GM23248 (cell line): ENCODE measurements around the gene MYBPC3. TPM values are rescaled to one million over a fixed set of nuclear protein-coding genes. Genes with fewer than 3 reads are reported as not detected.

ENCODE experiments used
- DNase-seq: peaks from one replicate; pipeline ENCODE4 v3.0.0-alpha.2; 2015
- H2AFZ ChIP-seq: fragments of 200-600 bp; sonication (generic); 2 replicates; pipeline ENCODE4 v1.6.1; 2016; ENCODE audit warnings: antibody characterized with exemption
- H3F3A ChIP-seq: fragments of 200-600 bp; sonication (generic); 2 replicates; pipeline ENCODE4 v1.6.1; 2016; ENCODE audit warnings: mild to moderate bottlenecking, antibody characterized with exemption, mixed run types; ENCODE audit not compliant: insufficient read depth
- H3K27ac ChIP-seq: fragments of 200-600 bp; sonication (generic); 2 replicates; pipeline ENCODE4 v1.5.1; 2016; ENCODE audit warnings: mild to moderate bottlenecking
- H3K27me3 ChIP-seq: fragments of 200-600 bp; sonication (generic); replicated peaks from 2 replicates; pipeline ENCODE4 v1.6.1; 2016; ENCODE audit warnings: mild to moderate bottlenecking; ENCODE audit not compliant: insufficient read depth
- H3K36me3 ChIP-seq: fragments of 200-600 bp; sonication (generic); 2 replicates; pipeline ENCODE4 v1.6.1; 2016; ENCODE audit warnings: low read depth, mild to moderate bottlenecking
- H3K4me1 ChIP-seq: fragments of 200-600 bp; sonication (generic); 2 replicates; pipeline ENCODE4 v1.6.1; 2016; ENCODE audit warnings: mild to moderate bottlenecking; ENCODE audit not compliant: insufficient read depth
- H3K4me2 ChIP-seq: fragments of 200-600 bp; sonication (generic); one replicate; pipeline ENCODE4 v1.6.1; 2016; ENCODE audit warnings: mild to moderate bottlenecking; ENCODE audit not compliant: unreplicated experiment
- H3K4me3 ChIP-seq: fragments of 200-600 bp; sonication (generic); 2 replicates; pipeline ENCODE4 v1.5.1; 2016; ENCODE audit warnings: mild to moderate bottlenecking
- H3K79me2 ChIP-seq: fragments of 200-600 bp; sonication (generic); 2 replicates; pipeline ENCODE4 v1.6.1; 2016; ENCODE audit warnings: mild to moderate bottlenecking; ENCODE audit not compliant: insufficient read depth
- H3K9ac ChIP-seq: fragments of 200-600 bp; sonication (generic); 2 replicates; pipeline ENCODE4 v1.6.1; 2016; ENCODE audit warnings: mild to moderate bottlenecking
- H3K9me2 ChIP-seq: fragments of 200-600 bp; sonication (generic); 2 replicates; pipeline ENCODE4 v1.6.1; 2016; ENCODE audit warnings: mixed run types, mild to moderate bottlenecking, moderate library complexity; ENCODE audit not compliant: insufficient read depth
- H3K9me3 ChIP-seq: fragments of 200-600 bp; sonication (generic); one replicate; pipeline ENCODE4 v1.6.1; 2017; ENCODE audit warnings: low read depth
- H4K20me1 ChIP-seq: fragments of 200-600 bp; sonication (generic); 2 replicates; pipeline ENCODE4 v1.6.0; 2016; ENCODE audit not compliant: insufficient read depth
- EZH2 ChIP-seq: fragments of 200-600 bp; sonication (generic); IDR thresholded peaks from 2 replicates; pipeline ENCODE4 v1.6.1; 2018; ENCODE audit warnings: antibody characterized with exemption, mild to moderate bottlenecking; ENCODE audit not compliant: insufficient read depth, poor library complexity, severe bottlenecking
- EZH2phosphoT487 ChIP-seq: fragments of 200-600 bp; sonication (generic); IDR thresholded peaks from 2 replicates; pipeline ENCODE4 v1.6.1; 2018; ENCODE audit warnings: antibody characterized with exemption, moderate library complexity, mild to moderate bottlenecking, low read depth; ENCODE audit not compliant: insufficient read depth
- WGBS, 2 experiments: methylation state at CpG; one replicate each; pipeline ENCODE4 v1.1.6; 2015 to 2017; ENCODE audit warnings: low lambda C conversion rate in 2 of 2, low coverage in 1 of 2; ENCODE audit errors: missing lambda C conversion rate in 2 of 2; 5-methylcytosine and 5-hydroxymethylcytosine counted together
- in situ Hi-C: fragments of 300-500 bp; cut with MboI; formaldehyde crosslinking; loops from 2 replicates; pipeline ENCODE4 v1.15.0; 2020
- polyA plus RNA-seq: library from polyadenylated mRNA; unstranded; fragments of >200 nt; fragmentation: Nextera tagmentation; extraction: Ambion mirVana; gene quantifications from 2 replicates; pipeline ENCODE4 v1.2.1, GENCODE V29; 2016
- total RNA-seq: library from RNA; depleted of rRNA; stranded (reverse); fragments of >200 nt; shearing (Covaris generic); gene quantifications from 2 replicates; pipeline ENCODE4 v1.2.3, GENCODE V29; 2014

The MYBPC3 gene
- total and polyA plus RNA-seq, 2 experiments from 2014 or later: not detected

- H3K27ac ChIP-seq: no peak overlapping the region
- in situ Hi-C loops: no loop called here
- no peak overlapping the region for H2AFZ ChIP-seq
- H3K27me3 ChIP-seq: no peaks in the 10 kb centered on the region
- peaks cover 9% of the 10 kb centered on the region; the same call in 1 of the 2 replicates for H3K79me2 ChIP-seq
- H3K4me1 ChIP-seq: no peaks in the 10 kb centered on the region
- no peak overlapping the region for H3K4me3 ChIP-seq
- peaks cover 4% of the 10 kb centered on the region for H3K9me3 ChIP-seq
- WGBS, 2 experiments: 96 to 98% methylated on average over 1 of the region's 1 CpG
- TF ChIP-seq EZH2 (no peak), EZH2phosphoT487 (no peak)
- H3K9ac ChIP-seq: no peak overlapping the region
- no peaks in the 10 kb centered on the region for H3F3A ChIP-seq
- no peak for DNase-seq
- H3K4me2 ChIP-seq: no peak overlapping the region
- H3K9me2 ChIP-seq: no peaks in the 10 kb centered on the region
- H3K36me3 ChIP-seq: peaks cover 45% of the 10 kb centered on the region
- H4K20me1 ChIP-seq: no peaks in the 10 kb centered on the region
Measured at GRCh38 chr11:47302853-47303252, 49.6 kb downstream of the MYBPC3 start.

DNA sequence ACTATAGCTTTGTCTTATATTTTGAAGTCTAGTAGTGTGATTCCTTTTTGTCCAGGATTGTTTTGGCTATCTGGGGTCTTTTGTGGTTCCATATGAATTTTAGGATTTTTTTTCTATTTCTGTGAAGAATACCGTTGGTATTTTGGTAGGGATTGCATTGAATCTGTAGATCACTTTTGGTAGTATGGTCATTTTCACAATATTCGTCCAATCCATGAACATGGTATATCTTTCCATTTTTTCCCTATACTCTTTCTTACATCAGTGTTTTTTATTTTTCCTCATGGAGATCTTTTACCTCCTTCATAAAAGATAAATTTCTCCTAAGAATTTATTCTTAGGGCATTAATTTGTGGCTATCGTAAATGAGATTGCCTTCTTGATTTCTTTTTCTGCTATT, 53.4 kb downstream of the MYBPC3 start:
- H3K36me3 ChIP-seq: peaks cover 52% of the 10 kb centered on the region
- H3K27ac ChIP-seq: no peak overlapping the region
- H3F3A ChIP-seq: no peaks in the 10 kb centered on the region
- no peaks in the 10 kb centered on the region for H4K20me1 ChIP-seq
- no peaks in the 10 kb centered on the region for H3K4me1 ChIP-seq
- H3K9me2 ChIP-seq: no peaks in the 10 kb centered on the region
- in situ Hi-C loops: no loop called here
- no peak overlapping the region for H3K4me3 ChIP-seq
- no peak overlapping the region for H2AFZ ChIP-seq
- H3K9me3 ChIP-seq: peaks cover 4% of the 10 kb centered on the region
- no peak overlapping the region for H3K4me2 ChIP-seq
- 98% methylated on average over 3 of the region's 3 CpGs for WGBS, 2 experiments
- H3K27me3 ChIP-seq: no peaks in the 10 kb centered on the region
- H3K9ac ChIP-seq: no peak overlapping the region
- no peak for DNase-seq
- peaks cover 9% of the 10 kb centered on the region; the same call in 1 of the 2 replicates for H3K79me2 ChIP-seq
- TF ChIP-seq EZH2 (no peak), EZH2phosphoT487 (no peak)

GRCh38 chr11:47296045-47296444, 56.5 kb downstream of the MYBPC3 start:
- Histone ChIP-seq H3K9ac (no peak overlapping the region), H4K20me1 (no peaks in the 10 kb centered on the region), H3K4me2 (no peak overlapping the region), H3K4me1 (no peaks in the 10 kb centered on the region), H3K79me2 (peaks cover 9% of the 10 kb centered on the region; the same call in 1 of the 2 replicates), H3K9me2 (no peaks in the 10 kb centered on the region), H3K4me3 (no peak overlapping the region), H2AFZ (no peak overlapping the region), H3F3A (no peaks in the 10 kb centered on the region), H3K9me3 (no peaks in the 10 kb centered on the region), H3K36me3 (peaks cover 37% of the 10 kb centered on the region), H3K27me3 (no peaks in the 10 kb centered on the region), H3K27ac (no peak overlapping the region)
- TF ChIP-seq EZH2phosphoT487 (no peak), EZH2 (no peak)
- peak; percentile 9 for DNase-seq
- WGBS, 2 experiments: 71 to 81% methylated on average over 4 of the region's 4 CpGs
- in situ Hi-C loops: no loop called here

GRCh38 chr11:47295385-47295784, 57.1 kb downstream of the MYBPC3 start:
- peaks cover 7% of the 10 kb centered on the region; the same call in 1 of the 2 replicates for H3K79me2 ChIP-seq
- H3K27ac ChIP-seq: no peak overlapping the region
- no peaks in the 10 kb centered on the region for H4K20me1 ChIP-seq
- TF ChIP-seq EZH2: no peak
- no peak for TF ChIP-seq EZH2phosphoT487
- peaks cover 44% of the 10 kb centered on the region for H3K36me3 ChIP-seq
- in situ Hi-C loops: no loop called here
- no peak overlapping the region for H3K4me3 ChIP-seq
- no peak overlapping the region for H2AFZ ChIP-seq
- H3K9ac ChIP-seq: no peak overlapping the region
- no peaks in the 10 kb centered on the region for H3F3A ChIP-seq
- no peak for DNase-seq
- WGBS, 2 experiments: 98 to 99% methylated on average over 5 of the region's 5 CpGs
- no peaks in the 10 kb centered on the region for H3K27me3 ChIP-seq
- H3K4me1 ChIP-seq: no peaks in the 10 kb centered on the region
- no peaks in the 10 kb centered on the region for H3K9me3 ChIP-seq
- no peak overlapping the region for H3K4me2 ChIP-seq
- no peaks in the 10 kb centered on the region for H3K9me2 ChIP-seq

- WGBS, 2 experiments: 92 to 93% methylated on average over 15 of the region's 15 CpGs
- Histone ChIP-seq H3K9ac (no peak overlapping the region), H3K4me2 (no peak overlapping the region), H3K9me3 (no peaks in the 10 kb centered on the region), H3K79me2 (no peaks in the 10 kb centered on the region), H2AFZ (no peak overlapping the region), H3K27me3 (no peaks in the 10 kb centered on the region), H3K4me3 (no peak overlapping the region), H3K36me3 (peaks cover 22% of the 10 kb centered on the region; the same call in 1 of the 2 replicates), H3K4me1 (no peaks in the 10 kb centered on the region), H3F3A (no peaks in the 10 kb centered on the region), H4K20me1 (no peaks in the 10 kb centered on the region), H3K9me2 (no peaks in the 10 kb centered on the region), H3K27ac (no peak overlapping the region)
- in situ Hi-C loops: no loop called here
- TF ChIP-seq EZH2 (no peak), EZH2phosphoT487 (no peak)
- DNase-seq: no peak
Measured at GRCh38 chr11:47289856-47290255, 62.6 kb downstream of the MYBPC3 start.
